ENCODE measurements around the gene ANKRD39. TPM values are rescaled to one million over a fixed set of nuclear protein-coding genes. Genes with fewer than 3 reads are reported as not detected.
A peak's percentile ranks its signal among the peaks of the same experiment; 100 is the strongest.
"Not testable (repeated sequence)": the region's sequence is repeated elsewhere in the genome, so short reads cannot be mapped to it uniquely, and the experiment has no call there.

ANKRD39 gene
- total RNA-seq, 6 donors from 2014 or later, result 7.1 to 13.6 (median 11.3) TPM

GRCh38 chr2:96893289-96894150 is 35.7 kb upstream of the ANKRD39 start:
- no peaks in the 10 kb centered on the region for H3K9me3 ChIP-seq
- H3K4me3 ChIP-seq, result no peak overlapping the region
- no peaks in the 10 kb centered on the region for H3K36me3 ChIP-seq
- DNase-seq, result peak in 1 of 2 donors; percentile 61
- H3K27ac ChIP-seq, result no peak overlapping the region
- WGBS, 2 donors, result 93 to 98% methylated on average over 8 to 13 of the region's 16 CpGs
- H3K4me1 ChIP-seq, result peaks cover 21 to 55% (median 41%) of the 10 kb centered on the region in 4 donors
- TF ChIP-seq CTCF (IDR thresholded peaks at IDR 0.05), result no peak
- no peaks in the 10 kb centered on the region for H3K27me3 ChIP-seq
- ATAC-seq (ENCODE audit: low FRiP score in 2 of 2), result no peak

- ATAC-seq (ENCODE audit: low FRiP score in 2 of 2) (peak in 1 of 2 donors; percentile 61), DNase-seq (peak in 1 of 2 donors; percentile 81)
- peak in 1 of 2 donors; percentile 28 for TF ChIP-seq POLR2AphosphoS5 (IDR thresholded peaks at IDR 0.05)
- no peak for TF ChIP-seq CTCF (IDR thresholded peaks at IDR 0.05)
- no peak for TF ChIP-seq POLR2A (IDR thresholded peaks at IDR 0.05)
- TF ChIP-seq EP300 (IDR thresholded peaks at IDR 0.05), result no peak
- Histone ChIP-seq H3K9me3 (no peaks in the 10 kb centered on the region), H3K4me1 (peaks cover 36 to 55% (median 51%) of the 10 kb centered on the region in 4 donors), H3K27me3 (no peaks in the 10 kb centered on the region), H3K27ac (peak overlapping the region in 2 of 4 donors; percentile 13 to 33), H3K4me3 (no peak overlapping the region), H3K36me3 (no peaks in the 10 kb centered on the region)
- WGBS, 2 donors, result 45 to 66% methylated on average over 11 of the region's 11 CpGs
Observed at GRCh38 chr2:96891591-96892333, 33.9 kb upstream of the ANKRD39 start.

GRCh38 chr2:96890726-96891385 is 33.0 kb upstream of the ANKRD39 start:
- Histone ChIP-seq H3K4me1 (peaks cover 36 to 50% (median 50%) of the 10 kb centered on the region in 4 donors), H3K27me3 (no peaks in the 10 kb centered on the region), H3K4me3 (no peak overlapping the region), H3K27ac (peak overlapping the region in 2 of 4 donors; percentile 13 to 33), H3K36me3 (no peaks in the 10 kb centered on the region), H3K9me3 (no peaks in the 10 kb centered on the region)
- ATAC-seq (ENCODE audit: low FRiP score in 2 of 2), result no peak
- no peak for DNase-seq
- TF ChIP-seq POLR2AphosphoS5 (IDR thresholded peaks at IDR 0.05), result no peak
- TF ChIP-seq EP300 (IDR thresholded peaks at IDR 0.05), result no peak
- no peak for TF ChIP-seq POLR2A (IDR thresholded peaks at IDR 0.05)
- no peak for TF ChIP-seq CTCF (IDR thresholded peaks at IDR 0.05)
- WGBS, 2 donors, result 72 to 80% methylated on average over 6 of the region's 6 CpGs

GRCh38 chr2:96890252-96890651 is 32.4 kb upstream of the ANKRD39 start:
- no peak for DNase-seq
- TF ChIP-seq CTCF (IDR thresholded peaks at IDR 0.05) (no peak), POLR2AphosphoS5 (IDR thresholded peaks at IDR 0.05) (no peak), POLR2A (IDR thresholded peaks at IDR 0.05) (no peak), EP300 (IDR thresholded peaks at IDR 0.05) (no peak)
- WGBS, 2 donors, result 78 to 86% methylated on average over 6 to 7 of the region's 7 CpGs
- Histone ChIP-seq H3K27ac (no peak overlapping the region), H3K36me3 (no peaks in the 10 kb centered on the region), H3K4me1 (peaks cover 36 to 50% (median 44%) of the 10 kb centered on the region in 4 donors), H3K4me3 (no peak overlapping the region), H3K9me3 (no peaks in the 10 kb centered on the region), H3K27me3 (no peaks in the 10 kb centered on the region)
- ATAC-seq (ENCODE audit: low FRiP score in 2 of 2), result no peak

- H3K36me3 ChIP-seq; H3K9me3 ChIP-seq; DNase-seq; H3K4me3 ChIP-seq; H3K27me3 ChIP-seq; H3K27ac ChIP-seq; ATAC-seq (ENCODE audit: low FRiP score in 2 of 2): not testable (repeated sequence)
- 96% methylated on average over 5 of the region's 5 CpGs for WGBS, 2 donors
- H3K4me1 ChIP-seq, result peaks cover 36 to 54% (median 43%) of the 10 kb centered on the region in 4 donors
Observed at GRCh38 chr2:96889502-96889901, 31.7 kb upstream of the ANKRD39 start.
